Activated CD4-positive, CD25-positive, alpha-beta regulatory T cell treated with anti-CD3 and anti-CD28 coated beads, Interleukin-2, amount 50 U/mL, for 72 hours (primary cell): ENCODE data around the gene LCTL.
A peak's percentile ranks its signal among the peaks of the same experiment; 100 is the strongest.

Experiments used
- DNase-seq: peaks from one replicate; pipeline ENCODE4 v3.0.0; 2021

LCTL gene

GRCh38 chr15:66565741-66566144 is at the start of gene LCTL:
Gene LCTL, minus strand, starts transcription at chr15:66565998. Its CDS starts 633 bp downstream, at chr15:66565365.
- DNase-seq: no peak

- no peak for DNase-seq
Observed at GRCh38 chr15:66614951-66615760, 49.4 kb upstream of the LCTL start.

- no peak for DNase-seq
Observed at GRCh38 chr15:66614456-66614855, 48.7 kb upstream of the LCTL start.

- no peak for DNase-seq
Observed at GRCh38 chr15:66613743-66614142, 47.9 kb upstream of the LCTL start.

GRCh38 chr15:66611257-66612053 is 45.7 kb upstream of the LCTL start:
- no peak for DNase-seq

- no peak for DNase-seq
Observed at GRCh38 chr15:66609876-66610275, 44.1 kb upstream of the LCTL start.

- no peak for DNase-seq
Observed at GRCh38 chr15:66608881-66609280, 43.1 kb upstream of the LCTL start.

- DNase-seq: no peak
Observed at GRCh38 chr15:66608159-66608558, 42.4 kb upstream of the LCTL start.

GRCh38 chr15:66603301-66604179 is 37.7 kb upstream of the LCTL start:
- DNase-seq: peak; percentile 70

- no peak for DNase-seq
Observed at GRCh38 chr15:66601521-66601920, 35.7 kb upstream of the LCTL start.

GRCh38 chr15:66600240-66600627 is 34.4 kb upstream of the LCTL start:
- DNase-seq: no peak

- no peak for DNase-seq
Observed at GRCh38 chr15:66599536-66600239, 33.9 kb upstream of the LCTL start.

- no peak for DNase-seq
Observed at GRCh38 chr15:66598095-66598815, 32.5 kb upstream of the LCTL start.

GRCh38 chr15:66595931-66596545 is 30.2 kb upstream of the LCTL start:
- no peak for DNase-seq

- no peak for DNase-seq
Observed at GRCh38 chr15:66595332-66595731, 29.5 kb upstream of the LCTL start.

GRCh38 chr15:66594836-66595235 is 29.0 kb upstream of the LCTL start:
- no peak for DNase-seq

GRCh38 chr15:66594344-66594743 is 28.5 kb upstream of the LCTL start:
- DNase-seq: no peak

- no peak for DNase-seq
Observed at GRCh38 chr15:66593219-66593780, 27.5 kb upstream of the LCTL start.

- DNase-seq: no peak
Observed at GRCh38 chr15:66592505-66593218, 26.9 kb upstream of the LCTL start.

- no peak for DNase-seq
Observed at GRCh38 chr15:66591322-66591862, 25.6 kb upstream of the LCTL start.
